DLD1 (cell line): ENCODE measurements around the gene TUBB4B.

ENCODE experiments used
- in situ Hi-C: cut with HindIII; loops from 2 replicates; pipeline ENCODE4 v1.10.0; 2017; ENCODE audit warnings: low sequenced_read_pairs

TUBB4B gene

DNA sequence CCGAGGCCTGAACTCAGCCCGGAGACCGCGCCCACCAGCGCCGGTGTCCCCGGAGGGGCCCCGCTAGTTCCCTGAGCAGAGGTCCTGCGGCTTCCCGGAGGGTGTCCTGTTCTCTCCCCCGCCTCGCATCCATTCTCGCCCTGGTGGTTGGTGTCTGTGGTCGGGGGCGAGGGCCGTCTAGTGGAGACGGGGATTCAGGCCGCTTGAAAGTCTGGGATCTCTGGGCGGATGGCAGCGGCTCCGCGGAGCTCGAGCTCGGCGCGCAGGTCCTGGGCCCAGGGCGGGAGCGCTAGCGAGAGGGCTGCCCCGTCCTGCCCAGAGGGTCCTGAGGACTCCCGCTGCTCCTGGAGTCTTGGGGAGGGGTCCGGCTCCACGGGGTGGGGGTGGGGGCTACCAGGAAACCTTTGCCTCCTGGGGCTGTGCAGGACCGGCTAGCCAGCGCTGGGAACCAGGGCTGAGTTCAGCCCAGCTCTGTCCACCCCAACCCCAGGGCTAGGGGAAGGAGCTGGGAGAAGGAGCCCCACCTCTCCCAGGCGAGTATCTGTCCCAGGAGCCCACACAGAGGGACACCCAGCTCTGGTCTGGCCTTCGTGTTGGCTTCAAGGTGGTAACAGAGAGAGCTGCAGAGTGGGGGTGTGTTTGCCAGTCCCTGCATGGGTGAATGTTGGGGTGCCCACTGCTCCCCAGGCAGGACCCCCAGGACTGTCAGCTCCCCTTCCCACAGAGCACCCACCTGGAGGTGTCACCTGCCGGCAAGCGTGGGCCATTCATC lies 40.4 kb downstream of the TUBB4B start:
- in situ Hi-C loops = no loop called here

- in situ Hi-C loops = no loop called here
Measured at GRCh38 chr9:137286975-137287383, 45.9 kb downstream of the TUBB4B start.

GRCh38 chr9:137293094-137293481 lies 52.0 kb downstream of the TUBB4B start:
- in situ Hi-C loops = no loop called here
